ENCODE measurements around the gene DCLK3. TPM values are rescaled to one million over a fixed set of nuclear protein-coding genes. Genes with fewer than 3 reads are reported as not detected.

Gene DCLK3
- total and polyA plus RNA-seq, 2 of the 4 experiments (the other 2 are of a cell fraction): not detected

DNA sequence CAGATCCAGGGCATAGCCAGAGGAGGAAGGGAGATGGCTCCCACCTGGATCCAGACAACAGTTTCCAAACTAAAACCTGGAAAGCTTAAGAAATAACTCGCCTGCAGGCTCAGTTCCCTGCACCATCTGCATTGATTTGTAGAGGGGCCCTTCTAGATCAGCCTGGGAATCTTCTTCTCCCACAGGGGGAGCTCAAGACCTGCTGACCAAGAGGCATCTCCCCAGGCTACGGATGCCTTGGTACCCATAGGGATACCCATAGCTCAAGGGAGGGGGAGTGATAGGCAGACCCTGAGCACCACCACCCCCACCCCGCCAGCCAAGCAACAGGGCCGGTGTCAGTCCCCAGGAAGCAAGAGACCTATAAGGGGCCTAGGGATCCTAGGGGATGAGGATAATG, 28.0 kb upstream of the DCLK3 start:
- Histone ChIP-seq H4K8ac (ENCODE audit: low read depth in 2 of 2, low read length in 2 of 2) (no peak overlapping the region), H2BK15ac (ENCODE audit: low read depth, low read length) (no peak overlapping the region), H3K56ac (ENCODE audit: extremely low read depth, insufficient read depth, low read length) (no peak overlapping the region), H3K36me3 (ENCODE audit: control insufficient read depth, insufficient read depth, low read length) (no peaks in the 10 kb centered on the region), H2AK9ac (replicated peaks; ENCODE audit: low read depth, low read length, poor library complexity) (no peak overlapping the region), H2AFZ (replicated peaks; ENCODE audit: low read length, poor library complexity) (no peak overlapping the region), H3K9me3 (ENCODE audit: control insufficient read depth, insufficient read depth, low read length) (no peaks in the 10 kb centered on the region), H2BK20ac (ENCODE audit: low read depth, low read length) (no peak overlapping the region), H3K23ac (ENCODE audit: low read depth, low read length) (no peak overlapping the region), H3K18ac (ENCODE audit: low read depth, low read length) (no peak overlapping the region), H2AK5ac (ENCODE audit: low read depth, low read length) (no peak overlapping the region), H3K9me1 (ENCODE audit: insufficient read depth, low read length) (no peaks in the 10 kb centered on the region), H4K20me1 (ENCODE audit: insufficient read depth, low read length) (no peaks in the 10 kb centered on the region), H4K91ac (ENCODE audit: insufficient read depth, low read depth, low read length) (no peak overlapping the region), H4K5ac (ENCODE audit: low read depth, low read length) (no peak overlapping the region), H3K14ac (replicated peaks; ENCODE audit: low read depth, low read length) (no peak overlapping the region), H2BK5ac (ENCODE audit: low read depth, low read length, poor library complexity, severe bottlenecking) (no peak overlapping the region), H3K4ac (ENCODE audit: low read depth, low read length) (no peak overlapping the region), H3K4me2 (ENCODE audit: low read depth, low read length) (no peak overlapping the region), H2BK120ac (ENCODE audit: low read depth, low read length) (no peak overlapping the region), H3K4me3 (ENCODE audit: insufficient read depth, low read depth, low read length) (no peak overlapping the region), H3K27ac (ENCODE audit: insufficient read depth, low read length) (no peak overlapping the region), H3K9ac (ENCODE audit: low read depth, low read length) (no peak overlapping the region), H3K79me1 (ENCODE audit: low read depth in 1 of 2, low read length in 2 of 2) (no peaks in the 10 kb centered on the region), H3K27me3 (ENCODE audit: control insufficient read depth, insufficient read depth, low read length) (peaks cover 2% of the 10 kb centered on the region; the same call in 1 of the 2 replicates), H3K4me1 (ENCODE audit: control insufficient read depth, insufficient read depth, low read length) (no peaks in the 10 kb centered on the region)
- DNase-seq: peak; percentile 24
- ATAC-seq (ENCODE audit: low read depth): peak; percentile 75
- WGBS, 2 experiments (ENCODE audit: extremely low coverage in 2 of 2, insufficient read length in 1 of 2): no CpG with 5 or more reads among the region's 4 CpGs
- dilution Hi-C loops (cut with HindIII; ENCODE audit: low sequenced_read_pairs, unreplicated experiment) (no loop called here), in situ Hi-C loops (cut with MboI; ENCODE audit: low sequenced_read_pairs) (no loop called here), intact Hi-C loops (cut with micrococcal nuclease) (loop anchor here (1.0 to 2.0 kb wide), 2 partner anchors 76 to 166 kb away; no protein-coding TSS in a partner anchor)
- ChIA-PET CTCF (interaction anchor here (0.6 to 1.7 kb wide), 4 partner anchors 12 to 166 kb away, joined by 3 to 7 read pairs (median 4); no protein-coding TSS in a partner anchor), POLR2A (ENCODE audit: unreplicated experiment) (no interaction called here)
- TF ChIP-seq SMC3 (IDR thresholded peaks at IDR 0.05; ENCODE audit: low read depth, low read length): peak; percentile 36; the same call in 1 of the 2 replicates
- TF ChIP-seq, protein P1, sequence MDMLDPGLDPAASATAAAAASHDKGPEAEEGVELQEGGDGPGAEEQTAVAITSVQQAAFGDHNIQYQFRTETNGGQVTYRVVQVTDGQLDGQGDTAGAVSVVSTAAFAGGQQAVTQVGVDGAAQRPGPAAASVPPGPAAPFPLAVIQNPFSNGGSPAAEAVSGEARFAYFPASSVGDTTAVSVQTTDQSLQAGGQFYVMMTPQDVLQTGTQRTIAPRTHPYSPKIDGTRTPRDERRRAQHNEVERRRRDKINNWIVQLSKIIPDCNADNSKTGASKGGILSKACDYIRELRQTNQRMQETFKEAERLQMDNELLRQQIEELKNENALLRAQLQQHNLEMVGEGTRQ (IDR thresholded peaks at IDR 0.05; ENCODE audit: low read depth, low read length): no peak
- TF ChIP-seq, protein P2, sequence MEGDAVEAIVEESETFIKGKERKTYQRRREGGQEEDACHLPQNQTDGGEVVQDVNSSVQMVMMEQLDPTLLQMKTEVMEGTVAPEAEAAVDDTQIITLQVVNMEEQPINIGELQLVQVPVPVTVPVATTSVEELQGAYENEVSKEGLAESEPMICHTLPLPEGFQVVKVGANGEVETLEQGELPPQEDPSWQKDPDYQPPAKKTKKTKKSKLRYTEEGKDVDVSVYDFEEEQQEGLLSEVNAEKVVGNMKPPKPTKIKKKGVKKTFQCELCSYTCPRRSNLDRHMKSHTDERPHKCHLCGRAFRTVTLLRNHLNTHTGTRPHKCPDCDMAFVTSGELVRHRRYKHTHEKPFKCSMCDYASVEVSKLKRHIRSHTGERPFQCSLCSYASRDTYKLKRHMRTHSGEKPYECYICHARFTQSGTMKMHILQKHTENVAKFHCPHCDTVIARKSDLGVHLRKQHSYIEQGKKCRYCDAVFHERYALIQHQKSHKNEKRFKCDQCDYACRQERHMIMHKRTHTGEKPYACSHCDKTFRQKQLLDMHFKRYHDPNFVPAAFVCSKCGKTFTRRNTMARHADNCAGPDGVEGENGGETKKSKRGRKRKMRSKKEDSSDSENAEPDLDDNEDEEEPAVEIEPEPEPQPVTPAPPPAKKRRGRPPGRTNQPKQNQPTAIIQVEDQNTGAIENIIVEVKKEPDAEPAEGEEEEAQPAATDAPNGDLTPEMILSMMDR (conservative IDR thresholded peaks at IDR 0.05; ENCODE audit: low read depth, low read length): peak; percentile 47
- TF ChIP-seq RAD21 (IDR thresholded peaks at IDR 0.05; ENCODE audit: low read length): peak; percentile 64
- no TSS peak for BruUV-seq (replicated peaks)
